ENCODE results near the gene HSP90AB1. TPM values are rescaled to one million over a fixed set of nuclear protein-coding genes. Genes with fewer than 3 reads are reported as not detected.

Gene HSP90AB1
- total RNA-seq, 1 experiment from 2014 or later, result 1,986 TPM

- Histone ChIP-seq H3K79me2 (ENCODE audit: insufficient read depth, low read length) (peaks cover 17% of the 10 kb centered on the region; the same call in 1 of the 2 replicates), H3K4me1 (ENCODE audit: insufficient read depth, low read length) (peaks cover 24% of the 10 kb centered on the region; the same call in 1 of the 2 replicates), H3K79me1 (ENCODE audit: insufficient read depth, low read depth, low read length, poor library complexity, severe bottlenecking) (peaks cover 17% of the 10 kb centered on the region), H4K20me1 (ENCODE audit: control insufficient read depth, insufficient read depth, insufficient read length) (peaks cover 2% of the 10 kb centered on the region), H3K4me2 (ENCODE audit: insufficient read depth, insufficient read length, low read length) (no peak overlapping the region), H3K23ac (ENCODE audit: insufficient read length, low read depth, low read length) (no peak overlapping the region), H3T11ph (ENCODE audit: low read length) (no peak overlapping the region), H3K9me3 (ENCODE audit: control insufficient read depth, low read depth, low read length) (no peaks in the 10 kb centered on the region), H3K4ac (ENCODE audit: low read depth, low read length) (no peak overlapping the region), H2BK120ac (ENCODE audit: low read depth, low read length, poor library complexity, severe bottlenecking) (no peak overlapping the region), H2AK5ac (ENCODE audit: insufficient read length, low read length) (no peak overlapping the region), H2BK15ac (ENCODE audit: low read depth, low read length) (no peak overlapping the region), H2BK5ac (ENCODE audit: insufficient read length, low read length) (no peak overlapping the region), H4K8ac (replicated peaks; ENCODE audit: insufficient read length, low read depth, low read length) (no peak overlapping the region), H3K27me3 (ENCODE audit: insufficient read depth, low read length) (no peaks in the 10 kb centered on the region), H3K27ac (ENCODE audit: insufficient read length, low read depth, low read length) (no peak overlapping the region), H4K91ac (ENCODE audit: insufficient read length, low read depth, low read length) (no peak overlapping the region), H3K14ac (ENCODE audit: insufficient read depth, low read length) (no peak overlapping the region), H4K5ac (ENCODE audit: insufficient read length, low read depth, low read length) (no peak overlapping the region), H2BK12ac (ENCODE audit: insufficient read length, low read depth, low read length) (no peak overlapping the region), H3K23me2 (ENCODE audit: insufficient read length, low read depth, low read length, poor library complexity, severe bottlenecking) (peaks cover 22% of the 10 kb centered on the region), H3K56ac (ENCODE audit: insufficient read length, low read depth, low read length) (no peak overlapping the region), H3K18ac (ENCODE audit: insufficient read length, low read depth, low read length) (no peak overlapping the region), H2BK20ac (ENCODE audit: low read depth, low read length, poor library complexity, severe bottlenecking) (no peak overlapping the region), H3K9ac (ENCODE audit: extremely low read depth, insufficient read length, low read length) (no peak overlapping the region), H2AFZ (ENCODE audit: low read length) (no peak overlapping the region)
- H3K4me3 Mint-ChIP-seq, result peak overlapping the region in 1 of 2 experiments; percentile 96; a peak in 3 of 5 replicates
- H3K4me1 Mint-ChIP-seq, result peaks cover 70% of the 10 kb centered on the region in 2 experiments
- H3K36me3 Mint-ChIP-seq (ENCODE audit: insufficient read depth in 1 of 3, low read depth in 3 of 3), result peaks cover 0 to 3% (median 2%) of the 10 kb centered on the region in 3 experiments; a peak in 3 of 7 replicates
- DNase-seq, result no peak
- H3K9me3 Mint-ChIP-seq, result no peaks in the 10 kb centered on the region; a peak in 1 of 5 replicates
- no CpG with 5 or more reads among the region's 2 CpGs for WGBS (ENCODE audit: extremely low coverage, insufficient read length, low lambda C conversion rate)
- H3K27me3 Mint-ChIP-seq (ENCODE audit: low read depth), result peaks cover 3% of the 10 kb centered on the region
- H3K27ac Mint-ChIP-seq, result peak overlapping the region in 1 of 3 experiments; percentile 62; a peak in 2 of 7 replicates
- no peak for TF ChIP-seq CTCF (conservative IDR thresholded peaks at IDR 0.05)
Observed at GRCh38 chr6:44221961-44222335, 25.0 kb upstream of the HSP90AB1 start.
